BE2C (cell line): Measurements from ENCODE around the gene SMYD4.

Experiments used
- DNase-seq: peaks from one replicate; pipeline ENCODE4 v3.0.0-alpha.2; 2020
- H3K27me3 ChIP-seq: fragments of 250-450 bp; sonication (Bioruptor Pico); 2 replicates; pipeline ENCODE4 v1.5.1; 2020; ENCODE audit warnings: mild to moderate bottlenecking
- H3K36me3 ChIP-seq: fragments of 250-450 bp; sonication (Bioruptor Pico); 2 replicates; pipeline ENCODE4 v1.5.1; 2020; ENCODE audit warnings: mild to moderate bottlenecking
- H3K4me1 ChIP-seq: fragments of 250-450 bp; sonication (Bioruptor Pico); 2 replicates; pipeline ENCODE4 v1.5.1; 2020
- H3K4me3 ChIP-seq: 2 replicates; pipeline ENCODE4 v1.5.1; 2011; ENCODE audit warnings: low read depth, low read length
- H3K9me3 ChIP-seq: fragments of 250-450 bp; sonication (Bioruptor Pico); 2 replicates; pipeline ENCODE4 v1.5.1; 2020
- CTCF ChIP-seq: IDR thresholded peaks from 2 replicates; pipeline ENCODE4 v1.5.1; 2012; ENCODE audit warnings: mild to moderate bottlenecking, low read depth, low read length

Gene SMYD4

GRCh38 chr17:1729966-1730325 is 99.8 kb downstream of the SMYD4 start:
- H3K36me3 ChIP-seq, result peaks cover 11% of the 10 kb centered on the region
- TF ChIP-seq CTCF, result no peak
- H3K4me1 ChIP-seq, result peaks cover 7% of the 10 kb centered on the region
- no peak for DNase-seq
- H3K27me3 ChIP-seq, result no peaks in the 10 kb centered on the region
- H3K4me3 ChIP-seq, result no peak overlapping the region
- H3K9me3 ChIP-seq, result no peaks in the 10 kb centered on the region
